Measurements from ENCODE around the gene TSPY1. TPM values are rescaled to one million over a fixed set of nuclear protein-coding genes. Genes with fewer than 3 reads are reported as not detected.
"Not testable (repeated sequence)": the region's sequence is repeated elsewhere in the genome, so short reads cannot be mapped to it uniquely, and the experiment has no call there.

TSPY1 gene
- not detected for total RNA-seq (2013)
- polyA plus RNA-seq: not detected
- polyA minus RNA-seq: not detected in 2 replicates
- total RNA-seq: 0 to 0.23 (median 0) reads per million in 11 experiments

DNA sequence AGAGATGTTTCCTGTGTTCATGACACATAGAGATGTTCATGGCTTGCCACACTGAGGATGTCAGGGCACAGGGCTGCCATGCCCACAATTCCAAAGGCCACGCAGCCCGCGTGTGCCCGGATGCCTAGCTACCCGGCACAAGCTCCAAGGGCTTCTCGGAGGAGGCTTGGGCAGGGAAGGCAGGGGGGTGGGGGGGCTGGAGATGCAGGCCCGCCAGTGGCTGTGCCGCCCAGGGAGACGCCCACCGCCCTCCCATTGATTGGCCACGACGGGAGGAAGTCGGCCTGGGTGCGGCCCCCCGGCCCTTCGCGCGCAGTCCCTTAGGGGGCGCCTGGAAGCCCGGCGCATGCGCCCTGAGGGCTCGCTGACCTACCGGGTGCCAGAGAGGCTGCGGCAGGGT is at the start of gene TSPY1:
TSS of gene TSPY1 (plus strand) at position 301 of the 400 bp plus-strand sequence. CDS start at position 347, 46 bp downstream.
- H3K36me3 Mint-ChIP-seq; H3K4me2 ChIP-seq (replicated peaks; ENCODE audit: extremely low read depth, low read length, poor library complexity, severe bottlenecking); H4K20me1 ChIP-seq (ENCODE audit: insufficient read depth, low read length); H3K36me3 ChIP-seq (replicated peaks in 1 of 2; ENCODE audit: control insufficient read depth in 1 of 2, insufficient read depth in 2 of 2, low read length in 2 of 2); H3K4me3 Mint-ChIP-seq; H3K9me3 Mint-ChIP-seq; H3K4me1 ChIP-seq (ENCODE audit: control insufficient read depth in 1 of 2, insufficient read depth in 2 of 2, low read length in 2 of 2); H3K4me3 ChIP-seq (replicated peaks in 1 of 3; ENCODE audit: low read depth in 2 of 3, low read length in 3 of 3); intact Hi-C loops (cut with micrococcal nuclease); H3K27ac Mint-ChIP-seq; H3K9me3 ChIP-seq (replicated peaks in 1 of 2; ENCODE audit: control insufficient read depth in 1 of 2, insufficient read depth in 1 of 2, low read length in 2 of 2); DNase-seq; H3K4me1 Mint-ChIP-seq; H3K27me3 ChIP-seq (ENCODE audit: control insufficient read depth in 2 of 2, insufficient read depth in 2 of 2, low read length in 2 of 2); H3K27me3 Mint-ChIP-seq (ENCODE audit: low read depth in 3 of 3); H3K9ac ChIP-seq (ENCODE audit: insufficient read depth, low read length, poor library complexity, severe bottlenecking); H3K79me2 ChIP-seq (ENCODE audit: insufficient read depth, low read length); H2AFZ ChIP-seq (ENCODE audit: insufficient read depth, low read depth, low read length, poor library complexity, severe bottlenecking); H3K27ac ChIP-seq (ENCODE audit: low read depth in 1 of 2, low read length in 2 of 2): not testable (repeated sequence)
- WGBS (ENCODE audit: insufficient coverage): no CpG with 5 or more reads among the region's 25 CpGs

GRCh38 chrY:9486967-9487366 is 20.2 kb downstream of the TSPY1 start, which contains the start of gene TSPY9:
TSPY9 (plus strand) TSS chrY:9487267; CDS start chrY:9487313, 46 bp downstream.
- no CpG with 5 or more reads among the region's 26 CpGs for WGBS (ENCODE audit: insufficient coverage)
- intact Hi-C loops (cut with micrococcal nuclease): not testable (repeated sequence)

DNA sequence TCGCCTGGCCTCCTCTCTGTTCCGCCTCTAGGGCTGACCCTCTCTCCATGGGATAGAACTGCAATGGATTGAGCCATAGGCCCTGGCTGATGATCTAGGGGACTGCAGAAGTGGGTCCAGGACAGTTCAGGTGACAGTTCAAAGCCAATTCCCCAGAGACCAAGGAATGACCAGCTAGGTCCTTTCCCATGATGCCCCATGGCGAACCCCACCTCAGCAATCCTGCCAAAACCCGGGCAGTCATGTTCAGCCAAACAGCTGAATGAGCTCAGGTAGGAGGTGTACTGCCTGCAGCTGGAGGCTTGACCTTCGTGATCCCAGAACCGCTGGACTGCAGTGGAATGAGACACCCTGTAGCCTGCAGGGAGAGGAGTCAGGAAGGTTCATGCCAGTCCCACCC is 37.6 kb downstream of the TSPY1 start:
- intact Hi-C loops (cut with micrococcal nuclease); H2AFZ ChIP-seq (ENCODE audit: insufficient read depth, low read depth, low read length, poor library complexity, severe bottlenecking); H3K4me1 Mint-ChIP-seq; H3K27ac ChIP-seq (ENCODE audit: low read depth in 1 of 2, low read length in 2 of 2); H3K4me1 ChIP-seq (ENCODE audit: control insufficient read depth in 1 of 2, insufficient read depth in 2 of 2, low read length in 2 of 2); H3K27me3 ChIP-seq (ENCODE audit: control insufficient read depth in 2 of 2, insufficient read depth in 2 of 2, low read length in 2 of 2); H3K36me3 ChIP-seq (replicated peaks in 1 of 2; ENCODE audit: control insufficient read depth in 1 of 2, insufficient read depth in 2 of 2, low read length in 2 of 2); H3K9me3 Mint-ChIP-seq; H4K20me1 ChIP-seq (ENCODE audit: insufficient read depth, low read length); H3K27ac Mint-ChIP-seq; H3K4me3 Mint-ChIP-seq; DNase-seq; H3K36me3 Mint-ChIP-seq; H3K27me3 Mint-ChIP-seq (ENCODE audit: low read depth in 3 of 3); H3K4me2 ChIP-seq (replicated peaks; ENCODE audit: extremely low read depth, low read length, poor library complexity, severe bottlenecking); H3K79me2 ChIP-seq (ENCODE audit: insufficient read depth, low read length); H3K4me3 ChIP-seq (replicated peaks in 1 of 3; ENCODE audit: low read depth in 2 of 3, low read length in 3 of 3); H3K9ac ChIP-seq (ENCODE audit: insufficient read depth, low read length, poor library complexity, severe bottlenecking); H3K9me3 ChIP-seq (replicated peaks in 1 of 2; ENCODE audit: control insufficient read depth in 1 of 2, insufficient read depth in 1 of 2, low read length in 2 of 2): not testable (repeated sequence)
- no CpG with 5 or more reads among the region's 6 CpGs for WGBS (ENCODE audit: insufficient coverage)

More at GRCh38 chrY:9486967-9487366, 20.2 kb downstream of the TSPY1 start, which contains the start of gene TSPY9:
- H3K36me3 ChIP-seq (replicated peaks in 1 of 2; ENCODE audit: control insufficient read depth in 1 of 2, insufficient read depth in 2 of 2, low read length in 2 of 2); H3K36me3 Mint-ChIP-seq; H3K4me1 ChIP-seq (ENCODE audit: control insufficient read depth in 1 of 2, insufficient read depth in 2 of 2, low read length in 2 of 2); H4K20me1 ChIP-seq (ENCODE audit: insufficient read depth, low read length); H3K27me3 Mint-ChIP-seq (ENCODE audit: low read depth in 3 of 3); H3K27me3 ChIP-seq (ENCODE audit: control insufficient read depth in 2 of 2, insufficient read depth in 2 of 2, low read length in 2 of 2); H3K79me2 ChIP-seq (ENCODE audit: insufficient read depth, low read length); H3K27ac ChIP-seq (ENCODE audit: low read depth in 1 of 2, low read length in 2 of 2); H3K4me2 ChIP-seq (replicated peaks; ENCODE audit: extremely low read depth, low read length, poor library complexity, severe bottlenecking); H3K9me3 Mint-ChIP-seq; H3K4me1 Mint-ChIP-seq; H3K9ac ChIP-seq (ENCODE audit: insufficient read depth, low read length, poor library complexity, severe bottlenecking); H2AFZ ChIP-seq (ENCODE audit: insufficient read depth, low read depth, low read length, poor library complexity, severe bottlenecking); H3K4me3 ChIP-seq (replicated peaks in 1 of 3; ENCODE audit: low read depth in 2 of 3, low read length in 3 of 3); H3K27ac Mint-ChIP-seq; DNase-seq; H3K4me3 Mint-ChIP-seq; H3K9me3 ChIP-seq (replicated peaks in 1 of 2; ENCODE audit: control insufficient read depth in 1 of 2, insufficient read depth in 1 of 2, low read length in 2 of 2): not testable (repeated sequence)

DNA sequence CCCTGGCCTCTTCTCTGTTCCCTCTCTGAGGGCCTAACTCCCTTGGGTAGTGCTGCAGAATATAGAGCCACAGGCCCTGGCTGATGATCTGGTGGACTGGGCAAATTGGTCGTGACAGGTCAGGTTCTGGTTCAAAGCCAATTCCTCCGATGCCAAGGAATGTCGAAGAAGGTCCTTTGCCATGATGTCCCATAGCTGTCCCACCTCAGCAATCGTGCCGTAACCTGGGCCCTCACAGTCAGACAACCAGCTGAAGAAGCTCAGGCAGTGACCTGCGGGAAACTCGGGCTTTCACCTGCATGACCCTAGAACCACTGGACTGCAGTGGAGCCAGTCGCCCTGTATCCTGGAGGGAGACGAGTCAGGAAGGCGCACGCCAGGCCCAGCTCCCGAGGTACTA is 49.5 kb downstream of the TSPY1 start:
- H3K27me3 Mint-ChIP-seq (ENCODE audit: low read depth in 3 of 3); H3K4me1 Mint-ChIP-seq; intact Hi-C loops (cut with micrococcal nuclease); H2AFZ ChIP-seq (ENCODE audit: insufficient read depth, low read depth, low read length, poor library complexity, severe bottlenecking); H4K20me1 ChIP-seq (ENCODE audit: insufficient read depth, low read length); H3K79me2 ChIP-seq (ENCODE audit: insufficient read depth, low read length); DNase-seq; H3K36me3 Mint-ChIP-seq; H3K4me1 ChIP-seq (ENCODE audit: control insufficient read depth in 1 of 2, insufficient read depth in 2 of 2, low read length in 2 of 2); H3K4me3 Mint-ChIP-seq; H3K27ac Mint-ChIP-seq; H3K9ac ChIP-seq (ENCODE audit: insufficient read depth, low read length, poor library complexity, severe bottlenecking); H3K4me2 ChIP-seq (replicated peaks; ENCODE audit: extremely low read depth, low read length, poor library complexity, severe bottlenecking); H3K36me3 ChIP-seq (replicated peaks in 1 of 2; ENCODE audit: control insufficient read depth in 1 of 2, insufficient read depth in 2 of 2, low read length in 2 of 2); H3K9me3 Mint-ChIP-seq; H3K27me3 ChIP-seq (ENCODE audit: control insufficient read depth in 2 of 2, insufficient read depth in 2 of 2, low read length in 2 of 2); H3K4me3 ChIP-seq (replicated peaks in 1 of 3; ENCODE audit: low read depth in 2 of 3, low read length in 3 of 3); H3K9me3 ChIP-seq (replicated peaks in 1 of 2; ENCODE audit: control insufficient read depth in 1 of 2, insufficient read depth in 1 of 2, low read length in 2 of 2); H3K27ac ChIP-seq (ENCODE audit: low read depth in 1 of 2, low read length in 2 of 2): not testable (repeated sequence)
- WGBS (ENCODE audit: insufficient coverage): 83% methylated on average over 3 of the region's 12 CpGs

Measured in CD14-positive monocyte (primary cell).